ENCODE data around the gene TMEM62.

GRCh38 chr15:43214169-43214568, 80.8 kb downstream of the TMEM62 start:
- TF ChIP-seq POLR2A (IDR thresholded peaks at IDR 0.05) (no peak), CTCF (IDR thresholded peaks at IDR 0.05) (no peak), POLR2AphosphoS5 (IDR thresholded peaks at IDR 0.05) (no peak)
